MCF 10A (cell line): ENCODE data around the gene TXK. TPM values are rescaled to one million over a fixed set of nuclear protein-coding genes. Genes with fewer than 3 reads are reported as not detected.
"Not testable (repeated sequence)": the region's sequence is repeated elsewhere in the genome, so short reads cannot be mapped to it uniquely, and the experiment has no call there.

Experiments used
- BruUV-seq: library from RNA; stranded (reverse); fragments of 400-500 nt; replicated peaks from 2 replicates; lab custom pipeline; 2021; lab: Mats Ljungman, UMichigan
- CTCF ChIA-PET: fragments of 300-600 bp; sonication (Branson Sonifier 250); formaldehyde crosslinking; extraction: SDS; loops from one replicate; lab custom pipeline; 2021; ENCODE audit warnings: antibody characterized with exemption, inconsistent platforms; lab: Yijun Ruan, JAX
- POLR2A ChIA-PET: fragments of 300-600, 350-650 bp; sonication (Branson Sonifier 250); formaldehyde crosslinking; extraction: SDS; loops from one replicate; lab custom pipeline; 2020; ENCODE audit warnings: antibody characterized with exemption, inconsistent platforms; lab: Yijun Ruan, JAX
- DNase-seq: peaks from one replicate; pipeline ENCODE4 v3.0.0-alpha.2; 2018; ENCODE audit not compliant: unreplicated experiment
- H3K27ac Mint-ChIP-seq: one replicate; pipeline ENCODE4 v1.8.0; 2022; ENCODE audit warnings: mild to moderate bottlenecking, low read depth, mixed read lengths; ENCODE audit not compliant: unreplicated experiment
- H3K27me3 Mint-ChIP-seq: one replicate; pipeline ENCODE4 v1.8.0; 2022; ENCODE audit warnings: mixed read lengths; ENCODE audit not compliant: insufficient read depth, unreplicated experiment
- H3K36me3 Mint-ChIP-seq: one replicate; pipeline ENCODE4 v1.8.0; 2022; ENCODE audit warnings: mild to moderate bottlenecking, moderate library complexity, mixed read lengths; ENCODE audit not compliant: insufficient read depth, unreplicated experiment
- H3K4me1 Mint-ChIP-seq: one replicate; pipeline ENCODE4 v1.8.0; 2022; ENCODE audit warnings: mixed read lengths; ENCODE audit not compliant: insufficient read depth, unreplicated experiment
- H3K4me3 Mint-ChIP-seq: one replicate; pipeline ENCODE4 v1.8.0; 2022; ENCODE audit warnings: mild to moderate bottlenecking, moderate library complexity, mixed read lengths; ENCODE audit not compliant: unreplicated experiment
- H3K9me3 Mint-ChIP-seq: one replicate; pipeline ENCODE4 v1.8.0; 2022; ENCODE audit warnings: mixed read lengths; ENCODE audit not compliant: unreplicated experiment
- CTCF ChIP-seq: fragments of 200-600 bp; IDR thresholded peaks from one replicate; pipeline ENCODE4 v1.8.0; 2022; ENCODE audit warnings: antibody characterized with exemption, mild to moderate bottlenecking; ENCODE audit not compliant: unreplicated experiment
- intact Hi-C: fragments of 100-400 bp; cut with micrococcal nuclease; formaldehyde crosslinking; loops from 2 replicates; pipeline ENCODE4 v1.14.1; 2022
- total RNA-seq: library from RNA; stranded (reverse); gene quantifications from 2 replicates; pipeline ENCODE4 v1.2.3, GENCODE V29; 2022

Gene TXK
- total RNA-seq, 1 experiment from 2014 or later = not detected

- no peak for DNase-seq
- H3K9me3 Mint-ChIP-seq = no peaks in the 10 kb centered on the region
- ChIA-PET POLR2A (interaction anchor here (0.7 kb wide), 1 partner anchor 28 kb away, joined by 3 read pairs; no protein-coding TSS in a partner anchor), CTCF (interaction anchor here (0.6 kb wide), 1 partner anchor 327 kb away, joined by 3 read pairs; no protein-coding TSS in a partner anchor)
- TF ChIP-seq CTCF = no peak
- H3K4me3 Mint-ChIP-seq = no peak overlapping the region
- H3K4me1 Mint-ChIP-seq = no peaks in the 10 kb centered on the region
- no peaks in the 10 kb centered on the region for H3K27me3 Mint-ChIP-seq
- no peaks in the 10 kb centered on the region for H3K36me3 Mint-ChIP-seq
- no TSS peak for BruUV-seq
- intact Hi-C loops = no loop called here
- H3K27ac Mint-ChIP-seq = no peak overlapping the region
These were observed 33.7 kb upstream of the TXK start for GRCh38 chr4:48167538-48168263.

GRCh38 chr4:48164561-48164960 lies 30.5 kb upstream of the TXK start:
- DNase-seq, H3K36me3 Mint-ChIP-seq, H3K4me3 Mint-ChIP-seq, H3K27me3 Mint-ChIP-seq, H3K4me1 Mint-ChIP-seq, H3K27ac Mint-ChIP-seq, BruUV-seq, intact Hi-C loops, H3K9me3 Mint-ChIP-seq: not testable (repeated sequence)
- POLR2A ChIA-PET = interaction anchor here (0.6 kb wide), 1 partner anchor 191 kb away, joined by 3 read pairs; no protein-coding TSS in a partner anchor
- CTCF ChIA-PET = interaction anchor here (0.6 to 1.0 kb wide), 2 partner anchors 42 to 178 kb away, joined by 3 read pairs; no protein-coding TSS in a partner anchor

GRCh38 chr4:48163746-48164145 lies 29.7 kb upstream of the TXK start:
- intact Hi-C loops = no loop called here
- Mint-ChIP-seq H3K4me3 (no peak overlapping the region), H3K36me3 (no peaks in the 10 kb centered on the region), H3K9me3 (no peaks in the 10 kb centered on the region), H3K27ac (no peak overlapping the region), H3K4me1 (peaks cover 8% of the 10 kb centered on the region), H3K27me3 (no peaks in the 10 kb centered on the region)
- no peak for TF ChIP-seq CTCF
- POLR2A ChIA-PET = interaction anchor here (0.8 kb wide), 1 partner anchor 33 kb away, joined by 3 read pairs; no protein-coding TSS in a partner anchor
- CTCF ChIA-PET = interaction anchor here (0.5 to 1.0 kb wide), 2 partner anchors 11 to 43 kb away, joined by 3 to 4 read pairs; no protein-coding TSS in a partner anchor
- DNase-seq = no peak
- BruUV-seq = no TSS peak

- POLR2A ChIA-PET = no interaction called here
- no peak overlapping the region for H3K27ac Mint-ChIP-seq
- DNase-seq = peak; percentile 8
These were observed 28.1 kb upstream of the TXK start for GRCh38 chr4:48162162-48162561.

More at GRCh38 chr4:48162162-48162561, 28.1 kb upstream of the TXK start:
- Mint-ChIP-seq H3K27me3 (no peaks in the 10 kb centered on the region), H3K4me1 (peaks cover 8% of the 10 kb centered on the region), H3K36me3 (no peaks in the 10 kb centered on the region), H3K9me3 (no peaks in the 10 kb centered on the region), H3K4me3 (no peak overlapping the region)
- no TSS peak for BruUV-seq
- TF ChIP-seq CTCF = no peak
- CTCF ChIA-PET = no interaction called here
- intact Hi-C loops = no loop called here
